Measurements from ENCODE around the gene LYPD1.
"Not testable (repeated sequence)": the region's sequence is repeated elsewhere in the genome, so short reads cannot be mapped to it uniquely, and the experiment has no call there.

LYPD1 gene

DNA sequence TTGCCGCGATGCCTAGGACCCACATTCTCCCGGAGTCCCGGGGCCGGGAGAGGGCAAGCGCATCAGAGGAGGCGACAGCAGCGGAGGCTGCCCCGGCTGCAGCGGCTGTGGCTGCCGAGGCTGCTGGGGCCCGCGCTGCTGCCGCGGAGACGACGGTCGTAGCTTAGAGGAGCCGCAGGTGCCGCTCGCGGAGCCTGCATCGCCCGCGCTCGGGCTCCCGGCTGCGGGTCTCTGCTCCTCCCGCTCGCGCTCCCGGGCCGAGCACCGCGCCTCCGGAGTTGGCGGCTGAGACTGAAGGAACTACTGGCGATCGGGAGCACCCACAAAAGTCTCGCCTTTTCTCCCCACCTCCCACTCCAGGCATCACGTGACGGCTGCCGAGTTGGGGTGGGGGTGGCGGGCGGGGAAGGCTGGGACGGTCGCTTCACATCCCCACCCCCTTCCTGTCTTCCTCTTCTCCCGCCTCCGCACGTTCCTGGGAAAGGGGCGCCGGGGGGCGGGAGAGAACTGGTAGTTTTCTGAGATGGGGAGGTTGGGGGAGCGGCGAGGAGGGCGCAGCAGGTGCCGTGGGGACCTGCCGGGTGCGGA, at the start of gene LYPD1:
Gene LYPD1, minus strand, starts transcription at position 298 of the 588 bp plus-strand sequence. Its CDS starts 273 bp downstream, at position 25.
- DNase-seq = peak; percentile 66

- no peak for DNase-seq
Measured at GRCh38 chr2:132719480-132719879, 49.5 kb upstream of the LYPD1 start.

- no peak for DNase-seq
Measured at GRCh38 chr2:132716954-132717353, 46.9 kb upstream of the LYPD1 start.

GRCh38 chr2:132715386-132716351, 45.7 kb upstream of the LYPD1 start:
- DNase-seq = no peak

DNA sequence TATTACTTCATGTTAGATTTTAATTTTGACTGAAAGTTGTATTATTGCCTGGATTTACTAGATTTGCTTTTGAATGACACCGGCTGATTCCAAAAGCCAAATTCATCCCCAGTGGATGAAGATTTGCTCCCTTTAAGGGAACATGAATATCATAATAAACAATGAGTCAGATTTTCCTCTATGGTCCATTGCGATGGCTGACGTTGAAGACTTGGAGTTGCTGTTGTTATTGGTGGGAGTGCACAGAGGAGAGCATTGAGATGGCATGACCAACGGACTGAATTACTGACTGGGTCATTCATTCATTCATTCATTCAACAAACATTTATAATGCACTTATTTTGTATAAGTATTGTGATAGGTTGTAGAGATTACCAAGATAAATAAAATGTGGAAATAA, 33.4 kb upstream of the LYPD1 start:
- no peak for DNase-seq

DNA sequence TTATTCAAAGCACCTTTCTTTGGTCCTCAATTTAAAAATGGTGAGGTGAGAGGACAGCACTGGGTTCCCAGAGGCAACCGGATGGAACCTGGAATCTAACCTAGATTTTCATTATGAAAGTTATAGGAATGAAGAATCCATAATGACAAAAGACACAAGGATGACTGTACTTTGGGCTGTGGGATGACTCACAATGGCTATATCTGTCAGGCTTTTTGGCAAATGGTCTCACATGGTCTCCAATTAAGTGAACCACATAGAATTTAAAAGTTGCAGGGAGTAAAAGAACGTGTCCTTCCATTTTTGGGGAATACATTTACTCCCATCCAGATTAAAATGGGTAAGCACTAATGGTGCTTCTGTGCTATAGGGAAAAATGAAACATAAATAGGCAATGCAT, 31.8 kb upstream of the LYPD1 start:
- no peak for DNase-seq

GRCh38 chr2:132699802-132700201, 29.8 kb upstream of the LYPD1 start:
- DNase-seq = not testable (repeated sequence)

- DNase-seq = not testable (repeated sequence)
Measured at GRCh38 chr2:132698347-132698746, 28.3 kb upstream of the LYPD1 start.

- DNase-seq = no peak
Measured at GRCh38 chr2:132697556-132698205, 27.7 kb upstream of the LYPD1 start.

- DNase-seq = no peak
Measured at GRCh38 chr2:132692816-132693215, 22.8 kb upstream of the LYPD1 start.

DNA sequence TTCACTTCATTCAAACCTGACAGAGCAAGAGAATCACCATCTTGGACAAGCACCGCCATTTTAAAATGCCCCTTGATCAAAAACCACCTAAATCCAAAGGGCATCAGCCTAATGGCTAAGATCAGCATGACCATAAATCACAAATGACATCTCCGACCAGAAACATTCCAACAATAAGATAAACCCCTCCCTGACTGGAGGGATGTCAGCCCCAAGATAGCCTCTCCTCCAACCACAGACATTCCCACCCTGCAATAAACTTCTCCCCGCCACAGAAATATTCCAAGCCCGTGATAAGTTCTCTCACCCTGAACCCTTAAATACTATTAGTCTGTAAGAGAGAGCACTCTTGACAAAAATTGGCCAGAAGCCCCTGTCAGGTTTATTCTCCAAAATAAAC, 21.6 kb upstream of the LYPD1 start:
- DNase-seq = no peak

DNA sequence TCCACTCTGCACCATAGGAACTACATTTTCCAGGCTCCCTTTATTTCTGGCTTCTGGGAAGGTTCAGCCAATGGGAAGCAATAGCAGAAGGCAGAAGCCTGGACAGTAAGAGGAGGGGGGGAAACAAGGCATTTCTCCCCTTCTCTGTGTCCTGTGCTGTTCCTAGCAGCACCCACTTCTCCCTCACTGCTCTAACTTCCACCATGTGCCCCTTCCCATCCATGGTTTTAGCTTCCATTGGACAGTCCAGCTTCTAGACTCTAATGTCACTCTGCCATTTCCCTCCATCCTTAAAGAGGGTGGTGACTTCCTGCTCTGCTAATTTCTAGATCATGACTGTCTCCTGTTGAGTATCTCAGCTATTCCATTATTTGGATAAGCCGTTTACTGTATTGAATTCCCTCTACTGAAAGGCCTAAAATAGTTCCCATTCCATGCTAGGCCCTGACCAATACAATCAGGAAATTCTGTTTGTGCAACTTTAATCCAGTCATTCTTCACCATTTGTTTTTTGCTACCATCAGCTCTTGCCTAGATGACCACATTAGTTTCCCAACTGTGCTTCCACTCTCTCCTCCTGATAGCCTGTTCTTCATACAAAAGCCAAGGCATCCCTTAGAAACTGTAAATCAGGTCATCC, 20.8 kb upstream of the LYPD1 start:
- DNase-seq = no peak

GRCh38 chr2:132681766-132682165, 11.8 kb upstream of the LYPD1 start:
- DNase-seq = no peak

DNA sequence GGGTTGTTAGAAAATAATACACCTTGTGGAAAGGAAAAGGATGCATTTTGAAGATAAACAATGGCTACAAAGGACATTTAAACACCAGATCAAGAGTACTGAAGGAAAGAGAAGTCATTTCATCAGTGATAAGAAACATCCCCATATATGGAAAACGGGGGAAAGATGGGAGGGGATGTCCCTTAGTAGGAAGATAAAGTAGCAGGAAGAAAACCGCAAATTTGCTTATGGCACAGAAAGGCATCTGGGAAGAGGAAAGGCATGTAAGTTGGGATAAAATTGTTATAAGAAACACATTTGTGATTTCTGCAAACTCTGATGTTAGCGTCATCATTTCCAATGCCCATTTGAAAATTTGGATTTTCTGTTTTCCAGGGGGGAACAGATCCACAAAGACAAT, 10.5 kb upstream of the LYPD1 start:
- DNase-seq = no peak

GRCh38 chr2:132678483-132678882, 8.5 kb upstream of the LYPD1 start:
- DNase-seq = no peak

GRCh38 chr2:132677661-132678060, 7.7 kb upstream of the LYPD1 start:
- no peak for DNase-seq

GRCh38 chr2:132676999-132677398, 7.0 kb upstream of the LYPD1 start:
- DNase-seq = no peak

DNA sequence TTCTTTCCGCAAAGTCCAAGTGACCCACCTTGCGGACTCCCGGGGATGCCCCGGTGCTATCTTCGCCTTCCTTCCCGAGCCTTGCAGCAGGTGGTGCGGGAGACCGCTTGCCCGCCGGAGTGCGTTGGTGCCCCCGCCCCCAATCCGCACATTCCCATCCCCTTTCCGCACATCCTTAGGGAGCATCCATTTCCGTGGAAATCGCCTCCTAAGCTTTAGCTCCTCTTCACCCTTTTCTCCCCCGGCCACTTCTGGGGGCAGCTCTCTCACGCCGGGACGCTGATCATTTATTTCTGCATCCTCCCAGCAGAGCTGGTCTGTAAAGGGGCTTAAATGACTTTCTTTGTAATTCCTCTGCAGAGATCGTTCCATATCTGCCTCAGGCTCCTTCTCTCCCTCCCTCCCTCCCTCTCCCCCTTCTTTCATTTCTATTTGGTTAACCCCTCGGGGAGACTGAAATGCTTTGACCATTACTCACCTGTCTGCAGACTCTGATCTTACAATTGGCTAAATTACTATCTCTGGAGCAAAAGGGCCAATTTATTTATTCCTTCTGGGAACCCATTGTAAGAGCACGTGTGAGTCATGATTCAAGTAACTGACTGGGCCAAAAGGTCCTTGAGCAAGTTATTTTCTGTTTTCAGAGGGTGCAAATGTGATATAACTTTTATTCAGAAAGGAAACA, 1.3 kb upstream of the LYPD1 start:
- DNase-seq = no peak

DNA sequence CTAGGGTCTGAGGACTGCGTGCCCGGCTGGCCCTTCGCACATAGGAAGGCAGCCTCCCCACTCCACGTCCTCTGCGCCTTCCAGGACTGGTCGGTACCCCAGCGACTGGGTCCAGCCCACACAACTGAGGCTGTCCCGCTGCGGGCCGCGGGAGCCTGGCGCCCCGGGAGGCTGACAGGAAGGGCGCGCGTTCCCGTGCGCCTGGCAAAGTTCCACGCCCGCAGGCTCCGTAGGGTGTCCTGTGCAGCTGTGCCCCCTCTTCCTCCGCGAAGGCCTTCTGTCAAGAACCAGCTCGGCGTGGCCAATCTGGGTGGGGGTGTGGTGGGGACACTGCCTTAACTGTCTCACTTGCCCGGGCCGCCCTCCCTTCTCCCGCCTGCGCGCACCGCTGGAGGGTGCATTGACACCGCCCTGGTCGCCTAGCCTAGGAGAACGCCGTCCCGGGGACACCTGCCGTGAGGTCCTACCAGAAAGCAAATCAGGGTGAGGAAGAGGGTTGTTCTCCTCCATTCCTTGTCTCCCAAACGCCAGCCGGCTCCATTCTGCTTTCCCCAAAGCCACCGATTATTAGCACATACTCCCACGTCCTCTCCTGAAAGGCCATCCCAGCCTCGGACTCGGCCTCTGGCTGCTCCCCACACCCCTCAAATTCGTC, 618 bp upstream of the LYPD1 start:
- peak; percentile 33 for DNase-seq

DNA sequence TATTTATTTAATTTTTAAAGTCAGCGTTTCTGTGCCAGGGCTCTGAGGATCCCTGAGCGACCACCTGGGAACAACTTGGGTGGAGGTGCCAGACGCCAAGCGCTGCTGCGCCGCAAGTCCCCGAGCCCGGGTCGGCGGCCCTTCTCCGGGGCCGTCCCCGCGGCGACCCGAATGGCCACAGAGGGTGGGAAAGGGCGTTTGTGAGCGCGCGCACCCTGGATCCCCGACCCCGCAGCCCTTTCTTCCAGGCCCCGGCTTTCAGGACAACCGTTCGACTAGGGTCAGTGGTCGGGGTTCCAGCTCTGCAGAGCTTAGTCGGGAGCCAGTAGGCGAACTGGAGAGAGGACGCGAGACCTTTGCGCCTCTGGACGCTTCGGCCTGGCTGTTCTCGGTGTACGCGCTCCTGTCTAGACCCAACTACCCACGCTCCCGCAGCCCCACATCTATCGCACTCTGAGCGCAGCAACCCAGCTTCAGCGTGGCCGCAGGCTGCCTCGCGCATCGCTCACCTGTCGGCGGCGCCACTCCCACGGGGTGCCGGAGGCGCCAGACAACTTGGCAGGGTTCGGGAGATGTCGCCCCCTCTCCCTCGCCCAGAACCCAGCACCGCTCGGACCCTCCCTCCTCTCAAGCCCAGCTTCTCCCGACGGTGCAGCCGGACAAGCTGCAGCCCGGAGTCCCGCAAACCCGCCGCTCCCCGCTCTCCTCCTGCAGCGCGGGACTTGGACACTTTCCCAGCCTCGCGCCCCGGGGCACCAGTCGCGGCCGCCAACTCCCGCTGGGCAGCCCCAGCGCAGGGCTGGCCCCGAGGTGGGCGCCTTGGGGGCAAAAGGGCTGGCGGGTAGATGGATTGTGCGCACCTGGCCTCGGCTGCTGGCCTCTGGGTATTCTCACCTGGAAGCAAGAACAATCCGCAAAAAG, 758 bp downstream of the LYPD1 start:
- DNase-seq = peak; percentile 43

Measured in NCI-H1105 (cell line).